ENCODE results near the gene AKR1E2. TPM values are rescaled to one million over a fixed set of nuclear protein-coding genes. Genes with fewer than 3 reads are reported as not detected.

AKR1E2 gene
- total and polyA plus RNA-seq, 4 donors: 1.5 to 7.5 (median 3.8) TPM

Other genes with a start within 250 kb of the AKR1E2 start
- 10 to 100 TPM in 1 of 2 donors, 1 to 10 TPM in 1; 7.9 to 55.1 TPM for gene AKR1C1, start 137.2 kb downstream of the AKR1E2 start, total RNA-seq
- 10 to 100 TPM; 36.9 to 53.5 TPM for gene AKR1C1, start 137.2 kb downstream of the AKR1E2 start, polyA plus RNA-seq
- 10 to 100 TPM in 1 of 2 donors, 1 to 10 TPM in 1; 1.8 to 56.6 TPM for gene AKR1C2, start 177.7 kb downstream of the AKR1E2 start, total RNA-seq
- 10 to 100 TPM; 23.4 to 31.4 TPM for gene AKR1C2, start 177.7 kb downstream of the AKR1E2 start, polyA plus RNA-seq

Data from lung (tissue), 4 donors.